K562 (cell line): ENCODE measurements around the gene DOK4. TPM values are rescaled to one million over a fixed set of nuclear protein-coding genes. Genes with fewer than 3 reads are reported as not detected.

Source experiments
- ATAC-seq: fragments of 200-7000 bp; cut with Tn5 transposase; 3 replicates; pipeline ENCODE4 v1.9.1; 2020; ENCODE audit warnings: moderate library complexity
- BruUV-seq: library from RNA; stranded (reverse); fragments of 400-500 nt; replicated peaks from 2 replicates; lab custom pipeline; 2021; lab: Mats Ljungman, UMichigan
- CTCF ChIA-PET: fragments of 300-600 bp; formaldehyde crosslinking; extraction: SDS; loops from one replicate; lab custom pipeline; 2021; ENCODE audit warnings: low intra/inter-chr PET ratio; lab: Yijun Ruan, JAX
- POLR2A ChIA-PET: fragments of 300-600, 350-650 bp; sonication (Branson Sonifier 250); formaldehyde crosslinking; extraction: SDS; loops from one replicate; lab custom pipeline; 2021; ENCODE audit warnings: antibody characterized with exemption, inconsistent platforms; lab: Yijun Ruan, JAX
- DNase-seq, 4 experiments: peaks; one replicate each; pipeline versions ENCODE4 v3.0.0 to v3.0.0-alpha.2; 2011 to 2018; ENCODE audit warnings: low spot score in 3 of 4, mixed read lengths in 3 of 4; ENCODE audit errors: extremely low read depth in 1 of 4
- FAIRE-seq: peaks from 2 replicates; lab custom pipeline; 2011; peaks lifted over from hg19 to GRCh38; lab: Jason Lieb, UNC
- H2AFZ ChIP-seq: 2 replicates; pipeline ENCODE4 v1.6.0; 2011; ENCODE audit warnings: low read depth, low read length, control low read depth, inconsistent platforms
- H3K27ac ChIP-seq: fragments of 200-600 bp; 3 replicates; pipeline ENCODE4 v1.8.0; 2011; ENCODE audit warnings: low read depth, mild to moderate bottlenecking, control low read depth, inconsistent platforms, low read length, moderate library complexity, mixed read lengths; ENCODE audit errors: extremely low read depth
- H3K27me3 ChIP-seq, 2 experiments: fragments of 300-600 bp in 1 of 2; 2 replicates in 1 of 2; 3 replicates in 1 of 2; pipeline versions ENCODE4 v1.6.0 to v1.8.0; 2011; ENCODE audit warnings: inconsistent platforms in 2 of 2, low read length in 2 of 2, mild to moderate bottlenecking in 1 of 2, mixed read lengths in 1 of 2, moderate library complexity in 1 of 2; ENCODE audit not compliant: control insufficient read depth in 2 of 2, insufficient read depth in 2 of 2
- H3K36me3 ChIP-seq: fragments of 300-600 bp; 3 replicates; pipeline ENCODE4 v1.8.0; 2011; ENCODE audit warnings: mild to moderate bottlenecking, low read length, inconsistent platforms; ENCODE audit not compliant: control insufficient read depth, insufficient read depth
- H3K4me1 ChIP-seq, 2 experiments: fragments of 200-600 bp in 1 of 2; replicated peaks in 1 of 2; 2 replicates in 1 of 2; 3 replicates in 1 of 2; pipeline versions ENCODE4 v1.5.1 to v1.8.0; 2011; ENCODE audit warnings: inconsistent platforms in 2 of 2, low read length in 2 of 2, mild to moderate bottlenecking in 1 of 2, mixed read lengths in 1 of 2, moderate library complexity in 1 of 2; ENCODE audit not compliant: control insufficient read depth in 2 of 2, insufficient read depth in 2 of 2
- H3K4me2 ChIP-seq: 2 replicates; pipeline ENCODE4 v1.6.1; 2011; ENCODE audit warnings: low read length, control low read depth, inconsistent platforms, mixed read lengths; ENCODE audit not compliant: insufficient read depth
- H3K4me3 ChIP-seq: fragments of 200-600 bp; sonication (generic), shearing (Covaris generic); 2 replicates; pipeline ENCODE4 v1.5.1; 2016; ENCODE audit warnings: control low read depth, inconsistent platforms
- H3K79me2 ChIP-seq: fragments of 200-600 bp; 3 replicates; pipeline ENCODE4 v1.8.0; 2011; ENCODE audit warnings: low read length, inconsistent platforms; ENCODE audit not compliant: control insufficient read depth, insufficient read depth
- H3K9ac ChIP-seq, 2 experiments: 2 replicates each; pipeline versions ENCODE4 v1.6.0 to v1.6.1; 2011; ENCODE audit warnings: low read depth in 2 of 2, low read length in 2 of 2, control low read depth in 1 of 2, inconsistent platforms in 1 of 2, mild to moderate bottlenecking in 1 of 2, mixed read lengths in 1 of 2; ENCODE audit not compliant: insufficient read depth in 1 of 2
- H3K9me1 ChIP-seq: one replicate; pipeline ENCODE4 v1.6.0; 2011; ENCODE audit warnings: inconsistent platforms, mild to moderate bottlenecking, low read length, moderate library complexity; ENCODE audit not compliant: control insufficient read depth, insufficient read depth
- H3K9me3 ChIP-seq: replicated peaks from 2 replicates; pipeline ENCODE4 v1.5.1; 2011; ENCODE audit warnings: low read depth, low read length, inconsistent platforms; ENCODE audit not compliant: control insufficient read depth, insufficient read depth
- H4K20me1 ChIP-seq: replicated peaks from 2 replicates; pipeline ENCODE4 v1.6.1; 2011; ENCODE audit warnings: low read length, inconsistent platforms, mixed read lengths; ENCODE audit not compliant: control insufficient read depth, insufficient read depth
- ARID4B ChIP-seq: sonication (generic); formaldehyde crosslinking; IDR thresholded peaks from 2 replicates; pipeline ENCODE4 v1.8.0; 2022; ENCODE audit warnings: mild to moderate bottlenecking, missing genetic modification reagents
- BCOR ChIP-seq: fragments of 450-650 bp; IDR thresholded peaks from 2 replicates; pipeline ENCODE4 v1.6.1; 2016
- CREB5 ChIP-seq: fragments of 250-450 bp; sonication (Bioruptor Pico); IDR thresholded peaks from 2 replicates; pipeline ENCODE4 v1.5.0; 2020; ENCODE audit warnings: mild to moderate bottlenecking
- E2F6 ChIP-seq, 2 experiments: IDR thresholded peaks; 2 replicates each; pipeline ENCODE4 v1.6.1; 2011; ENCODE audit warnings: borderline replicate concordance in 1 of 2, control low read depth in 1 of 2, low read depth in 1 of 2, low read length in 1 of 2, mild to moderate bottlenecking in 1 of 2, mixed read lengths in 1 of 2, moderate library complexity in 1 of 2; ENCODE audit not compliant: insufficient read depth in 1 of 2, insufficient read length in 1 of 2, poor library complexity in 1 of 2, severe bottlenecking in 1 of 2; ENCODE audit errors: extremely low read depth in 1 of 2
- HNRNPUL1 ChIP-seq: fragments of 200-400 bp; formaldehyde crosslinking; IDR thresholded peaks from 2 replicates; pipeline ENCODE4 v1.6.1; 2017; ENCODE audit warnings: low read length
- NFATC3 ChIP-seq: fragments of 450-650 bp; IDR thresholded peaks from 2 replicates; pipeline ENCODE4 v1.6.1; 2017; ENCODE audit warnings: mild to moderate bottlenecking
- NR2C1 ChIP-seq, 2 experiments: fragments of 450-650 bp; IDR thresholded peaks; 2 replicates each; pipeline ENCODE4 v1.6.1; 2017; ENCODE audit warnings: mild to moderate bottlenecking in 2 of 2, antibody characterized with exemption in 1 of 2, inconsistent platforms in 1 of 2, missing compliant biosample characterization in 1 of 2, missing genetic modification characterization in 1 of 2
- NRF1 ChIP-seq, 2 experiments: fragments of 450-650 bp; IDR thresholded peaks in 1 of 2; conservative IDR thresholded peaks in 1 of 2; 2 replicates each; pipeline ENCODE4 v1.6.1; 2014; ENCODE audit warnings: mild to moderate bottlenecking in 2 of 2
- PML ChIP-seq: IDR thresholded peaks from 2 replicates; pipeline ENCODE4 v1.6.1; 2012; ENCODE audit warnings: low read length, inconsistent platforms
- PURB ChIP-seq: sonication (generic); formaldehyde crosslinking; IDR thresholded peaks from 2 replicates; pipeline ENCODE4 v1.9.0; 2021; ENCODE audit warnings: low read depth, mild to moderate bottlenecking, missing genetic modification reagents
- ZBTB12 ChIP-seq: fragments of 250-450 bp; sonication (Bioruptor Pico); IDR thresholded peaks from 2 replicates; pipeline ENCODE4 v1.4.0; 2020
- ZFP36 ChIP-seq: fragments of 150-350 bp; IDR thresholded peaks from 2 replicates; pipeline ENCODE4 v1.6.1; 2018; ENCODE audit warnings: low read length, low read depth; ENCODE audit not compliant: partially characterized antibody
- WGBS: fragments of 100-300 bp; shearing (Covaris generic); methylation state at CpG from one replicate; pipeline ENCODE4 v1.1.6; 2016; ENCODE audit warnings: low coverage, mixed read lengths; ENCODE audit not compliant: insufficient coverage; ENCODE audit errors: missing lambda C conversion rate; 5-methylcytosine and 5-hydroxymethylcytosine counted together
- in situ Hi-C: fragments of 300-500 bp; cut with MboI; formaldehyde crosslinking; loops from 4 replicates; pipeline ENCODE4 v1.15.0; 2018; ENCODE audit warnings: inconsistent platforms, mixed read lengths
- intact Hi-C: fragments of 100-400 bp; cut with micrococcal nuclease; formaldehyde crosslinking; loops from 2 replicates; pipeline ENCODE4 v1.14.2; 2022
- polyA plus RNA-seq, 8 experiments: library from polyadenylated mRNA; depleted of rRNA in 4 of 8; stranded (reverse) in 5 of 8; unstranded in 3 of 8; fragments of >200 nt; fragmentation: Nextera tagmentation in 2 of 8; fragmentation: Illumina TruSeq in 1 of 8; extraction: Ambion mirVana in 2 of 8; extraction: Trizol in 1 of 8; gene quantifications; 2 replicates each; pipeline versions ENCODE4 v1.2.1 to v1.2.3, GENCODE V29; 2011 to 2014; ENCODE audit warnings: inconsistent platforms in 1 of 8, missing spikeins in 1 of 8
- total RNA-seq, 7 experiments: library from RNA; depleted of rRNA in 6 of 7; stranded (reverse); fragments of >200 nt in 6 of 7; fragmentation: Illumina TruSeq in 2 of 7; extraction: Trizol in 2 of 7; gene quantifications; 2 replicates each; pipeline versions ENCODE4 v1.2.1 to v1.2.3, GENCODE V29; 2011 to 2021; ENCODE audit warnings: low replicate concordance in 1 of 7

The DOK4 gene
- total and polyA plus RNA-seq, 9 of the 15 experiments (the other 6 are each of a cell fraction or from before 2014, with no cell fraction given), result 0.10 to 14.4 (median 8.3) TPM

GRCh38 chr16:57484515-57485005, 1.7 kb downstream of the DOK4 start:
- no TSS peak for BruUV-seq
- in situ Hi-C loops, result no loop called here
- Histone ChIP-seq H4K20me1 (no peaks in the 10 kb centered on the region), H3K27ac (no peak overlapping the region), H3K4me1 (peaks cover 15 to 49% of the 10 kb centered on the region in 2 experiments; a peak in 4 of 5 replicates), H3K4me3 (no peak overlapping the region), H3K27me3 (no peaks in the 10 kb centered on the region), H2AFZ (no peak overlapping the region), H3K4me2 (no peak overlapping the region), H3K9me1 (no peaks in the 10 kb centered on the region), H3K9ac (no peak overlapping the region), H3K36me3 (no peaks in the 10 kb centered on the region), H3K79me2 (no peaks in the 10 kb centered on the region), H3K9me3 (no peaks in the 10 kb centered on the region)
- ChIA-PET CTCF (no interaction called here), POLR2A (no interaction called here)
- FAIRE-seq (no peak), ATAC-seq (no peak), DNase-seq (peak in 1 of 4 experiments; percentile 3)
- 59% methylated on average over 8 of the region's 8 CpGs for WGBS
- intact Hi-C loops, result no loop called here
- TF ChIP-seq NR2C1 (IDR thresholded peaks at IDR 0.05) (no peak), NR2C1 (tag; IDR thresholded peaks at IDR 0.05) (no peak), ZFP36 (peak; percentile 92), NRF1 (conservative IDR thresholded peaks at IDR 0.05 in 1 of 2, IDR thresholded peaks at IDR 0.05 in 1 of 2) (no peak), BCOR (no peak), HNRNPUL1 (no peak), CREB5 (CRISPR knock-in tag) (no peak), ARID4B (no peak), NFATC3 (no peak), E2F6 (IDR thresholded peaks at IDR 0.05; ENCODE audit: borderline replicate concordance in 1 of 2, extremely low read depth in 1 of 2, insufficient read depth in 1 of 2, insufficient read length in 1 of 2, low read depth in 1 of 2, low read length in 1 of 2, poor library complexity in 1 of 2, severe bottlenecking in 1 of 2) (no peak), PURB (CRISPR knock-in tag) (no peak), ZBTB12 (no peak), PML (no peak)
